GM21576 (cell line): Measurements from ENCODE around the gene PSTPIP1.

ENCODE experiments used
- ATAC-seq: cut with Tn5 transposase; IDR thresholded peaks from one replicate; pipeline ENCODE4 v1.9.1; 2021; ENCODE audit warnings: mild to moderate bottlenecking, moderate library complexity; ENCODE audit not compliant: unreplicated experiment

Gene PSTPIP1

DNA sequence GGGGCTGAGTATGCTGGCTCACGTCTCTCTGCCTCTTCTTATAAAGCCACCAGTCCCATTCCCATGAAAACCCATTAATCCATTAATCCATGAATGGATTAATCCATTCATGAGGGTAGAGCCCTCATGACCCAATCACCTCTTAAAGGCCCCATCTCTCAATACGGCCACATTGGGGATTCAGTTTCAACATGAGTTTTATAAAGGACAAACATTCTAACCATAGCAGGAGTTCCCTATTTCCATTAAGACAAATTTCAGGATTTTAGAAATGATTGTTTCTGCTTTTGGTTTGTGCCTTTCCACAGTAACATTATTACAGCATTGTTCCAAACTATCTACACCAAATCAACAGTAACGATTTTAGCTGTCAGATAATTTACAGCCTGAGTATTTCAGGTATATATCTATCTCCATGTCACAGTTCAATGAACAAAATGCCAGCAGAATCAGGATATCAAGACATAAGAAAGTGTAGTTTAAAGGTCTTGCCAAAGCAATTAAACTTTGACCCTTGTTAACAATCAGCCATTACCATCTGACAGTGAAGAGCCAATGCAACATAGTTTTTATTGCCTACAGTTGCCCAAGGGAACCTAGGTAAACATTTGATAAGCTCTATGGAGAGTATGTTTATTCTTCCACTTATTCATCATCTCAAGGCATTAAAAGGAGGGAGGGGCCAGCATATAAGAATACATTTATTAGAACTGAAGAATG lies 72.2 kb downstream of the PSTPIP1 start:
- ATAC-seq = no peak

DNA sequence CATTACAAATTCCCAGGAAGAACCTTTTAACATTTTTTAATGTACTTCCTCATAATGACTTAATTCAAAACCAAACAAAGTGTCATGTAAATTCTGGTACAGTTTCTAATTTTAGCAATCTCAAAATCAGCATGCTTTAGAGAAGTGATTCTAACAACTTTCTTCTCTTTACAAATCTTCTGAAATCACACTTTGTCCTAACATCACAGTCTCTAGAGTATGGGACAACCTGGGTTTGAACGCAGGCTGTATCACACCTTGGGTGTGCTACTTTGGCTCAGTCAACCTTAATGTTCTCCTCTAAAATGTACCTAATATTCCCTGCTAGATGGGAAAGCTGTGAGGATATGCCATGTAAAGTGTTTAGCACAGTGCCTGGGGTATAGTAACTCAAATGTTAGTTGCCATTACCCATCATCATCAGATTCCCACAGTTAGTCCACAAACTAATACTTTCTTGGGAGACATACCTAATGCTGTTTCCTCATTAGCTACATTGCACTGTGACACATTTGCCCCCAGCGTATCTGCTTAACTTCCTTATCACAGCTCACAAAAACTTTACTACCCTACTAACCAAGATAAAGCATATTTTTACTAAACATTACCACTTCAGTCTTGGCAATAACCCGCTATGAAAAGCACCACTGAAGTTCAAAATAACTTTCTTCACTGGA lies 72.9 kb downstream of the PSTPIP1 start:
- no peak for ATAC-seq

DNA sequence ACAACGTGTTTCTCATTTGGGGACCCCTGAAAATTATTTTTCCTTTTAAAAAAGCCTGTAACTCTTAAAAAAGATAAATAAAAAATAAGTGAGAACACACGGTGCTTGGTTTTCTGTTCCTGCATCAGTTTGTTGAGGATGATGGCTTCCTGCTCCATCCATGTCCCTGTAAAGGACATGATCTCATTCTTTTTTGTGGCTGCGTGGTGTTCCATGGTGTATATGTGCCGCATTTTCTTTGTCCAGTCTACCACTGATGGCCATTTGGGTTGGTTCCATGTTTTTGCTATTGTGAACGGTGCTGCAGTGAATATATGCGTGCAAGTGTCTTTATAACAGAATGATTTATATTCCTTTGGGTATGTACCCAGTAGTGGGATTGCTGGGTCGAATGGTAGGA lies 73.7 kb downstream of the PSTPIP1 start:
- ATAC-seq = no peak

DNA sequence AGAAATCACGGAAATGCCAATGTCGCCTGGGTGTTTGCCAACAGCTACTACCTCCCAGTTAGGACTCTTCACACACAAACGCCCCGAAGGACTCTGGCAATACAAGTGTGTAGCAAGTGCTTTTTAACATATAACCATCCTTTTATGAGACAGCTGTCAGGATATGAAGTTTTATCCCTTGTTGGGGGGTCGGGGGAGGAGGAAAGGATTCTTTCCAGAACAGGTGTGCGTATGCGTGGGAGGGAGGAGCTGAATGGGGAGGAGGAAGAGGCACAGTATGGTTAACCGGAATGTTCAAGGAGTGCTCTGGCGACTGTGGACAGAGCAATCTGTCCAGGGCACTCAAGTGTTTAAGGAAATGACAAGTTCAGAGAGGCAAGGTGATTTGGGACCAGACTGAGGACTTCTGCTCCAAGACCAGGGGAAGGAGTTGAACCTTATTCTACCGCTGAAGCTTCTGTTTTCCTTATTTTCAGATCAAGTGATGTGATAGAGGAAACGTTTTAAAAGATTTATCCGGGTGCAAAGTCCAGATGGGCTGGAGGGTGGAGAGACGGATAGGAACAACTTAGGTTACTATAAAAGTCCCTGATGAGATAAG lies 74.7 kb downstream of the PSTPIP1 start:
- ATAC-seq = no peak

DNA sequence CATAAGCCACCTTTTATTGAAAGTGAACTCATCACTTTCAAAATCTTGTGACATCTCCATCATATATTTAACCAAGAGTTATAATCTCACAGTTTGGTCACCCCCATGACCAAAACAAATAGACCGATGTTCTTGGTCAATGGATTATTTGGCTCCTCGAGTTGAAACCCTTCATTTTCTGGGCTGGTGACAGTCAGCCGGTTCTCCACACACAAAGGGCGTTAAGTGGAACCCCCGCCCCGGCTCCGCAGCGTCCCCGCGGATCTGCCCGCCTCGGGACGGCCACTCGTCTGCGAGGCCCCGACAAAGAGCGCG lies 75.2 kb downstream of the PSTPIP1 start:
- ATAC-seq = no peak

DNA sequence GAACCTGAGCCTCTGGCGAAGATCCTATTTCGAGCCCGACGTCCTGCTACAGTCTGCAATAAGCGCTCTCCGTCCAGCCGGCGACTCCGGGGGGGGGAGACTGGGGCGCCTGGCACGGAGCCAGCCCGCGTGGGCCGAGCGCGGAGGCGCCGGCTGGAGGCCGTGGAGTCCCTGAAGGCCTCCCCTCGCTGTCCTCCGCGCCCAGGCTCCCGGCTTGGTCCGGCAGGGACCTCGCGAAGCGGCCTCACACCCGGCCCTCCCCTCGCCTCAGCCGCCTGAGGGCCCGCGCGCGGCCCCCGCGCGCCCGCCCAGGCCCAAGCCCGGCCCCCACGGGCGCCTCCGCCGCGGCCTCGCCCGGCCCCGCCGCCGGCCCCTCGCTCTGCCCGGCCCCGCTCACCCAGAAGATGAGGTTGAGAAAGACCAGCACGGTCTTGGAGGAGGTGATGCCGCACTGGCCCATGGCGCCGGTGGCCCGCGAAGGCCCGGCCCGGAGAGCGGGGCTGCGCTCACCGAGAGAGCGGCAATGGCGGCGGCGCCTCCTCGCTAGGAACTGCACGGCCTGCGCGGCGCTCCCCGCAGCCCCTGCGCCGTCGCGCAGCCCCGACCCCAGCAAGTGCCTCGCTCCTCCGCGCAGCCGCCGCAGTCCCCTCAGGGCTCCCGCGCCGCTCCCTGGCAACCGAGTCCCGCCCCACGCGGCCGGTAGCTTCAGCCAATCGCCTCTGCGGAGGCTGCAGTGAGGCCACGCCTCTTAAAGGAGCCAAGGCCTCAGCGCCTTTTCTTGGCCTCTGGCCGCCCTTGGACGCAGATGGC lies 75.8 kb downstream of the PSTPIP1 start, which contains the start of gene TSPAN3:
TSS of gene TSPAN3 (minus strand) at position 615 of the 810 bp plus-strand sequence. CDS start at position 460, 155 bp downstream.
- ATAC-seq = peak; percentile 93

DNA sequence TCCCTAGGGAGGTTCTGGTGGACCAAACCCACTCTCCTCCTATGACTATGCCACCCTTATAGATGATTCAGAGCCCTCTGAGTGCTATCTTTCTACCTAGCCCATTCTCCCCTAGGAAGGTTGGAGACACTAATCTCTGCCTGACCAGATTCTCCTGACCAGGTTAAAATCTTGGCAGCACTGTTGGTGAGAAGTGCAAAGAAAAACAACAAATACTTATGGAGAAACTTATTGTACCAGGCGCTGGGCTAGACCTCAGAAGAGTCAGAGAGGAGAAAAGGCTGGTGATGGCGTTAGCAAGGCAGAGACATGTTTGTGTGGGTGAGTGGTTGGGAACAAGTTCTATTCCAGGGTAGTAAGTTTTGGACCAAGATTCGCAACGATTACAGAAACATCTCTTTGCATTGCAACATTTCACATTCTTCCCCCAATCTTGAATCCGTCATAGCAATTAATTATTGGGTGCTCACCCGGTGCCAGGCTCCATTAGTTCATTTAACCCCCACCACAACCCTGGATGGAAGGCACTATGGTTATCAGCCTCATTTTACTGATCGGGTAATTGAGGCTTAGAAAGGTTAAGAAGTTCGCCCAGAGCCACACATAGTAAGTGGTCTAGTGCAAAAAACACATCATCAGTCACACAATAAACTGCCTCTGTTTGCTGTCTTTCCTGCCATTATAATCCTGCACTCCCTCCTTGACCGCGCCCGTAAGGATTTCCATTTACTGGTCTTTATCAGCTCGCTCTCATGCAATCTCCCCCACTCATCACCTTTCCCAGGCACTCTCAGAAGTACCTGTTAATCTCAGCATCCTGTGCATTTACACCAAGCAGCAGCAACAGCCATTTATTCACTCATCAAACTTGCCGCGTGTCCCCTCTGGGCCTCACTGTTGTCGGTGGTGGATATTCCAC lies 76.6 kb downstream of the PSTPIP1 start:
- ATAC-seq = no peak

DNA sequence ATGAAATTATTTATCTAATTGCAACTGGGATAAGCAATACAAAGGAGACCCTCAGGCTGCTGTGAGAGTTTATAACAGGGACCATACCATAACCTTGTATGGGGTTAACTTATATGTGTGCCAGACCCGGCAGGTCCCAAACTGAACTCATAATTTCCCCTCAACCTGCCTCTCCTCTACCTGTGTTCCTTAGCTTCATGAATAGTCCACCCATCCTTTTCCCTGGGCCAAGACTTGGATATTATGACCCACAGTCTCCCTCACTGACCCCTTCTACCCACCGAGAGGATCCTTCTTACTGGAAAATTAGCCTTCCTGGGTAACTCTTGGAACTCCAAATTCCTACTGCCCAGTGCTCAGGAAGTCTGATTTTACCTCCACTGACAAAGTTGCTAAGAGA lies 79.4 kb downstream of the PSTPIP1 start:
- ATAC-seq = no peak

DNA sequence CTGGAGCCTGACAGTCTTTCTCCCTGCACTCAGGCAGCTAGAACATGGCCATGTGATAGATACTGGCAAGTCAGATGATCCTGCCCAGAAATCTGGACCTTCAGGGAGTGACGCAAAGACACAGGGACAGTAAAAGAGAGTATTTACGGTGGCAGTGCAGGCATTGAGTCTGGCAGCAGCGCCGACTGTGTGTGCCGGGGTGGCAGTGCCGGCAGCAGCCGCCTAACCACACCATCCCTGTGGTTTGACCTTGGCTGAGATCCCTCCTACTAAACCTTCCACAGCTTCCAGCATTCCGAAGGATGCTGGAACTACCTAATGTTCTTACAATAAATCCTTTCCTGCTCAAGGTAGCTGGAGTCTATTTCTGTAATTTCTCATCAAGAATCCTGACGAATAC lies 80.6 kb downstream of the PSTPIP1 start:
- ATAC-seq = no peak

DNA sequence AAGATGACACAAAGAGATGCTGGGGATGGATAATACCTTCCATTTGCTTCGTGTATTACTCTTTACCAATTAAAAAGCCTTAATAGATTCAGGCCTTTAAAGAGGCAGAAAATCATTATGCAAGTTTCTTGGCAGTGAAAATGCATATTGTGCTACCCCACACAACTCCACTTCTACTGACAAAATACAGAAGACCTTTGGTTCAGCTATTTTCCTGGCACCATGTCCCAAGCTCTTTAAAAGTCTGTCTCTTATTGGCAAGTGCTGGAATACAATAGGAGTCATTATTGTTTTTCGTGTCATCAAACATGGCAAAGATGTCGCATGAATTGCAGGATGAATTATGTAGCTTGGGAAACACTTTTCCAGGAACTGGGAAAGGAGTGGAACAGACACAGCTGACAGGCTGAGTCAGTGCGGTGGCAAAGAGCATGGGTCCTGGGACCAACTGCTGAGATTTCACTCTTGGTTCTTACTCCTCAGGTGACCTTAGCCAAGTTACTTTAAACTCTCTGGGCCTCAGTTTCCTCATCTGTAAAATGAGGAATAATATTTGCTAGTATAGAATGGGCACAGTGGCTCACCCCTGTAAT lies 81.5 kb downstream of the PSTPIP1 start:
- no peak for ATAC-seq

DNA sequence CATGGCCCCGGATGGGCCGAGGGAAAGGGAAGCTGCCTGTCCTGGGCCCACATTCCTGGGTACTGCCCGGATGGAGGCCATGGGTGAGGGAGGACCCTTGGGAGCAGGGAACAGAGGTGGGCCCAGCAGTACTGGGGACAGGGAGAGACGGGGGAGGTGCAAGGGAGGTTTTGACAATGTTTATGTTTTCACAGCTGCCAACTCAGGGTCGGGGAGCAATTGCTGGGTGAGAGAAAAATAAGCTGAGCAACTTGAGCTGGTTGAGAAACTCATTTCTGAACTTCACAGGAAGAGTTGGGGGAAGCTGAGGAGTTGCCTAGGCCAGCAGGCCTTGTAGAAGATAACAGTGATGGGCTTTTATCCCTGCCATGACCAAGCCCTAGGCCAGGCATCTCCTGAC lies 87.0 kb downstream of the PSTPIP1 start:
- ATAC-seq = no peak

DNA sequence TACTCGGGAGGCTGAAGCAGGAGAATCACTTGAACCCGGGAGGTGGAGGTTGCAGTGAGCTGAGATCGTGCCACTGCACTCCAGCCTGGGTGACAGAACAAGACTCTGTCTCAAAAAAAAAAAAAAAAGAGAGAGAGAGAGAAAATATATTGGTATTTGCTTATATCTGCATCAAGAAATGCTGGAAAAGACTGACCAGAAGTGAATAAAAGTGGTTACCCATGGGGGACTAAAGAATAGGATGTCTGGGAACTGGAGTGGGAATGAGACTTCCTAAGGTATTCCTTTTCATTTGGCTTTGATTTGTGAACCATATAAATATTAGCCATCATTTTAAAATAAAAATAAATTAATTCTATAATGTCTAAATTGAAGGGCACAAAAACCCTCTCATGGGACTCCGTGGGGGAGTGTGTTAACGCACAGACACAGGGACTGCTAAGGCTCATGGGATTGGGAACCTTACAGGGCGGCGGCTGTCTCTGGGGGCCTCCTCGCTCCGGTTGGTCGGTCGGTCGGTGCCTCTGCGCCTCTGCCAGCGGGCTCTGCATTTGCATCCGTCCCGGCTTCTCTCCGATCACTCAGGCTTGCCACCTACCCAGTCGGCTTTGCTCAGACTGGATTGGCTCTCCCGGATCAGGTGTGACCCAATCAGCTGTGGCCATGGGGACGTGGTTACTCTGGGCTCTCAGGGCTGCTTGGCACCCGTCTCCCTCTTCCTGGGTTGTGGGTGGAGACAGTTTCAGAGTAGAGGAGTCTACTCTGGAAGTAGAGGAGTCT lies 88.6 kb downstream of the PSTPIP1 start:
- ATAC-seq = peak; percentile 63

DNA sequence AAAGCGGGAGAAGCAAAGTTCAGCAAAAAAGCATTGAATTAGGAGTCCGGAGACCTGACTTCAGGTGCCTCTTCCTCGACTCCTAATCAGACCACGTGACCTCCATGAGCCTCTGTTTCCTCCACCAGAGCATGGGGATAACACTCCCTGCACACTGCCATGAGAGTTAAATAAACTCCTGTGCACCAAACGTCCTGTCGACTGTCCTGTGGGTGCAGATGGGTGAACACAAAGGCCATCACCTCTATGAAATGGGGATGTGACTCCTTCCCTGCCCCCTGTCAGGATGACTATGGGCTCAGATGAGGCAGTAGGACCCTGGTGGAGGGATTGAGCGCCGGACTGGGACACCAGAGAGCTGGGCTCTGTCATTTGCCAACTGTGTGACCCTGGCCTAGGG lies 89.5 kb downstream of the PSTPIP1 start:
- ATAC-seq = no peak

DNA sequence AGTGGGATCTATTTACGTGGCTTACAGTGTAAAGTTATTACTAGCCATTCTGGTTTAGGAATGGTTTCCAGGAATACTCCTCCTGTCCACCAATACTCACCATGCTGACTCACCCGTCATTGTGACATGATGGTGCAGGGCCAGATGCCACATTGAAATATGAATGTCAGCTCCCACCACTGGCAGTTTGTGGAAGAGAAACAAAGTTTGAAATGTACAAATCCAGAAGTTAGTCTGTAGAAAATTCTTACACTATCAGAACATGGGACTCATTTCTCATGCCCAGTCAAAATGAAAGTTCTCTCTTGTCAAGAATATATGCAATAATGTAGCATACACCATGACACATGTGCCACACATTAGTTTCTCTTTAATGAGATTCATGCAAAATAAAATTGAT lies 90.4 kb downstream of the PSTPIP1 start:
- ATAC-seq = no peak
